HCT116 (cell line): ENCODE data around the gene KRT36.

ENCODE experiments used
- CTCF ChIP-seq, 3 experiments: fragments of 200-600 bp in 1 of 3; sonication (generic) in 1 of 3; IDR thresholded peaks in 2 of 3; conservative IDR thresholded peaks in 1 of 3; 2 replicates each; pipeline ENCODE4 v1.5.1; 2012 to 2017; ENCODE audit warnings: low read depth in 2 of 3, low read length in 2 of 3, antibody characterized with exemption in 1 of 3, borderline replicate concordance in 1 of 3, control low read depth in 1 of 3, mild to moderate bottlenecking in 1 of 3, mixed read lengths in 1 of 3, mixed run types in 1 of 3, moderate library complexity in 1 of 3; ENCODE audit not compliant: insufficient read depth in 1 of 3
- EZH2 ChIP-seq: fragments of 200-600 bp; sonication (generic); IDR thresholded peaks from 2 replicates; pipeline ENCODE4 v1.6.1; 2017; ENCODE audit warnings: antibody characterized with exemption, mixed run types
- EZH2phosphoT487 ChIP-seq: fragments of 200-600 bp; IDR thresholded peaks from 2 replicates; pipeline ENCODE4 v1.6.1; 2018; ENCODE audit warnings: antibody characterized with exemption, borderline replicate concordance
- MAX ChIP-seq: IDR thresholded peaks from 2 replicates; pipeline ENCODE4 v1.6.1; 2012
- POLR2A ChIP-seq: IDR thresholded peaks from 2 replicates; pipeline ENCODE4 v1.7.0; 2011; ENCODE audit warnings: borderline replicate concordance; ENCODE audit not compliant: insufficient read depth, insufficient read length; ENCODE audit errors: extremely low read depth
- POLR2AphosphoS5 ChIP-seq: IDR thresholded peaks from 2 replicates; pipeline ENCODE4 v1.6.1; 2011; ENCODE audit warnings: mild to moderate bottlenecking, low read depth, low read length, moderate library complexity
- RAD21 ChIP-seq: IDR thresholded peaks from 2 replicates; pipeline ENCODE4 v1.6.1; 2012; ENCODE audit warnings: low read depth, mild to moderate bottlenecking
- REST ChIP-seq: IDR thresholded peaks from 2 replicates; pipeline ENCODE4 v1.6.1; 2012; ENCODE audit warnings: low read depth
- YY1 ChIP-seq: IDR thresholded peaks from 2 replicates; pipeline ENCODE4 v1.6.1; 2011; ENCODE audit warnings: low read length, low read depth, moderate library complexity, mild to moderate bottlenecking; ENCODE audit not compliant: insufficient replicate concordance; ENCODE audit errors: extremely low read depth

GRCh38 chr17:41442739-41443138 lies 47.0 kb downstream of the KRT36 start:
- TF ChIP-seq POLR2AphosphoS5: no peak
- no peak for TF ChIP-seq CTCF (IDR thresholded peaks at IDR 0.05 in 2 of 3, conservative IDR thresholded peaks at IDR 0.05 in 1 of 3; ENCODE audit: borderline replicate concordance in 1 of 3, insufficient read depth in 1 of 3, low read depth in 2 of 3, low read length in 2 of 3)
- TF ChIP-seq RAD21: no peak
- no peak for TF ChIP-seq YY1
- no peak for TF ChIP-seq EZH2
- TF ChIP-seq POLR2A: no peak
- TF ChIP-seq MAX: no peak
- TF ChIP-seq REST: no peak
- TF ChIP-seq EZH2phosphoT487: no peak
